HG02885 (cell line): ENCODE results near the gene MSRB2.
"Not testable (repeated sequence)": the region's sequence is repeated elsewhere in the genome, so short reads cannot be mapped to it uniquely, and the experiment has no call there.

Experiments
- ATAC-seq: cut with Tn5 transposase; IDR thresholded peaks from one replicate; pipeline ENCODE4 v1.9.1; 2021; ENCODE audit warnings: mild to moderate bottlenecking; ENCODE audit not compliant: unreplicated experiment, poor library complexity

Gene MSRB2

GRCh38 chr10:23069019-23069815 is 26.2 kb upstream of the MSRB2 start:
- no peak for ATAC-seq

GRCh38 chr10:23070092-23070912 is 25.1 kb upstream of the MSRB2 start:
- ATAC-seq, result peak; percentile 2

GRCh38 chr10:23070913-23071218 is 24.5 kb upstream of the MSRB2 start:
- peak; percentile 68 for ATAC-seq

- not testable (repeated sequence) for ATAC-seq
Measured at GRCh38 chr10:23072593-23072992, 22.8 kb upstream of the MSRB2 start.

- ATAC-seq, result no peak
Measured at GRCh38 chr10:23073527-23073926, 21.9 kb upstream of the MSRB2 start.

- no peak for ATAC-seq
Measured at GRCh38 chr10:23075672-23076071, 19.7 kb upstream of the MSRB2 start.

- ATAC-seq, result no peak
Measured at GRCh38 chr10:23078114-23078513, 17.3 kb upstream of the MSRB2 start.

- ATAC-seq, result no peak
Measured at GRCh38 chr10:23079700-23080099, 15.7 kb upstream of the MSRB2 start.

- no peak for ATAC-seq
Measured at GRCh38 chr10:23080262-23080661, 15.1 kb upstream of the MSRB2 start.

GRCh38 chr10:23081221-23081750 is 14.1 kb upstream of the MSRB2 start:
- ATAC-seq, result no peak

GRCh38 chr10:23081891-23082290 is 13.5 kb upstream of the MSRB2 start:
- ATAC-seq, result peak; percentile 47

GRCh38 chr10:23088609-23089008 is 6.8 kb upstream of the MSRB2 start:
- ATAC-seq, result no peak

GRCh38 chr10:23094786-23095403 is 484 bp upstream of the MSRB2 start:
- no peak for ATAC-seq

- ATAC-seq, result peak; percentile 71
Measured at GRCh38 chr10:23095966-23096801, 805 bp downstream of the MSRB2 start.

- no peak for ATAC-seq
Measured at GRCh38 chr10:23096802-23097549, 1.6 kb downstream of the MSRB2 start.

- ATAC-seq, result no peak
Measured at GRCh38 chr10:23099079-23099478, 3.7 kb downstream of the MSRB2 start.

- no peak for ATAC-seq
Measured at GRCh38 chr10:23099816-23100215, 4.4 kb downstream of the MSRB2 start.

GRCh38 chr10:23100331-23101030 is 5.1 kb downstream of the MSRB2 start:
- ATAC-seq, result no peak
